Neural cell (in vitro differentiated cells): ENCODE data around the gene FMO2.

Experiments
- CTCF ChIP-seq: fragments of 450-650 bp; IDR thresholded peaks from 2 replicates; pipeline ENCODE4 v1.5.1; 2014; ENCODE audit warnings: antibody characterized with exemption, mild to moderate bottlenecking, moderate library complexity; ENCODE audit not compliant: poor library complexity, severe bottlenecking
- EP300 ChIP-seq: fragments of 450-650 bp; conservative IDR thresholded peaks from 2 replicates; pipeline ENCODE4 v1.6.1; 2014; ENCODE audit warnings: antibody characterized with exemption, mild to moderate bottlenecking, moderate library complexity; ENCODE audit not compliant: poor library complexity, severe bottlenecking
- POLR2AphosphoS5 ChIP-seq: IDR thresholded peaks from 2 replicates; pipeline ENCODE4 v1.6.1; 2012

- no peak for TF ChIP-seq CTCF
- TF ChIP-seq POLR2AphosphoS5: no peak
- TF ChIP-seq EP300: no peak
Observed at GRCh38 chr1:171252482-171252881, 67.4 kb downstream of the FMO2 start.
